Lower lobe of right lung (tissue), 2 donors: ENCODE data around the gene ZNF354B. TPM values are rescaled to one million over a fixed set of nuclear protein-coding genes. Genes with fewer than 3 reads are reported as not detected.
"Not testable (repeated sequence)": the region's sequence is repeated elsewhere in the genome, so short reads cannot be mapped to it uniquely, and the experiment has no call there.

Experiments
- ATAC-seq, 2 donors: fragments of 200-7000 bp; cut with Tn5 transposase; one replicate each; pipeline ENCODE4 v1.9.1; 2020 to 2022; ENCODE audit warnings: mild to moderate bottlenecking in 2 of 2, moderate library complexity in 2 of 2
- DNase-seq: peaks from one replicate; pipeline ENCODE4 v3.0.0-alpha.2; 2020
- H3K27ac ChIP-seq: fragments of 200-600 bp; one replicate; pipeline ENCODE4 v1.8.0; 2022
- H3K27me3 ChIP-seq: fragments of 200-600 bp; one replicate; pipeline ENCODE4 v1.8.0; 2022; ENCODE audit warnings: low read depth
- H3K36me3 ChIP-seq: fragments of 200-600 bp; one replicate; pipeline ENCODE4 v1.8.0; 2022; ENCODE audit warnings: mild to moderate bottlenecking
- H3K4me1 ChIP-seq: fragments of 200-600 bp; one replicate; pipeline ENCODE4 v1.8.0; 2022
- H3K4me3 ChIP-seq: fragments of 200-600 bp; one replicate; pipeline ENCODE4 v1.8.0; 2022; ENCODE audit warnings: mild to moderate bottlenecking
- H3K9me3 ChIP-seq: fragments of 200-600 bp; one replicate; pipeline ENCODE4 v1.8.0; 2022
- intact Hi-C: fragments of 100-400 bp; cut with DNase I; formaldehyde crosslinking; loops from one replicate; pipeline ENCODE4 v1.11.0; 2022
- total RNA-seq: library from RNA; stranded (reverse); fragmentation: NEBNext Ultra II Directional; extraction: Animal tissue kit (Norgen Biotek cat#: 25700); gene quantifications from one replicate; pipeline ENCODE4 v1.2.1, GENCODE V29; 2021
- TF ChIP-seq, protein P1 (sequence below): fragments of 200-600 bp; IDR thresholded peaks from one replicate; pipeline ENCODE4 v1.8.0; 2022; ENCODE audit warnings: antibody characterized with exemption, mild to moderate bottlenecking
- donor health status: DM: no; HTN: yes; CAD: no; lungs with severe emphysema.

ZNF354B gene
- total RNA-seq, 1 donor from 2014 or later = 15.0 TPM

DNA sequence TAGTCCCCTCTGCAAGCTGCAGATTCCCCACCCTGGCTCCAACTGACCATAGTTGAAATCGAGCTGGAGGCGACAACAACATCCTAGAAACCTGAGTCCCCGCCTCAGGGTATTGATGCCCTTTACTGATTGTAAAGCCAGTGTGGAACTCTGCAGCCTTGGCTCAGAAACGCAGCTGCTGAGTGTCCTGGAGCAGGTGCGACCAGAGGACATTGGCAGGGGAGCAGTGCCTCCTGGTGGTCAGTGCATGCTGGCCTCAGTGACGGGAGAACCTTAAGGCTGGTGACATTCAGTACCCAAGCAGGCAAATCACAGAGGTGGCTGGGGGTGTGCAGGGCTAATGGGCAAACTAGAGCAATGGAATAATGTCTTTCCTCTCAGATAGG is 20.4 kb upstream of the ZNF354B start:
- ATAC-seq = peak; percentile 86 to 93
- TF ChIP-seq, protein P1, sequence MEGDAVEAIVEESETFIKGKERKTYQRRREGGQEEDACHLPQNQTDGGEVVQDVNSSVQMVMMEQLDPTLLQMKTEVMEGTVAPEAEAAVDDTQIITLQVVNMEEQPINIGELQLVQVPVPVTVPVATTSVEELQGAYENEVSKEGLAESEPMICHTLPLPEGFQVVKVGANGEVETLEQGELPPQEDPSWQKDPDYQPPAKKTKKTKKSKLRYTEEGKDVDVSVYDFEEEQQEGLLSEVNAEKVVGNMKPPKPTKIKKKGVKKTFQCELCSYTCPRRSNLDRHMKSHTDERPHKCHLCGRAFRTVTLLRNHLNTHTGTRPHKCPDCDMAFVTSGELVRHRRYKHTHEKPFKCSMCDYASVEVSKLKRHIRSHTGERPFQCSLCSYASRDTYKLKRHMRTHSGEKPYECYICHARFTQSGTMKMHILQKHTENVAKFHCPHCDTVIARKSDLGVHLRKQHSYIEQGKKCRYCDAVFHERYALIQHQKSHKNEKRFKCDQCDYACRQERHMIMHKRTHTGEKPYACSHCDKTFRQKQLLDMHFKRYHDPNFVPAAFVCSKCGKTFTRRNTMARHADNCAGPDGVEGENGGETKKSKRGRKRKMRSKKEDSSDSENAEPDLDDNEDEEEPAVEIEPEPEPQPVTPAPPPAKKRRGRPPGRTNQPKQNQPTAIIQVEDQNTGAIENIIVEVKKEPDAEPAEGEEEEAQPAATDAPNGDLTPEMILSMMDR = peak; percentile 65
- H3K27ac ChIP-seq = no peak overlapping the region
- H3K4me3 ChIP-seq = no peak overlapping the region
- no peaks in the 10 kb centered on the region for H3K27me3 ChIP-seq
- intact Hi-C loops = no loop called here
- H3K9me3 ChIP-seq = no peaks in the 10 kb centered on the region
- peak; percentile 77 for DNase-seq
- no peaks in the 10 kb centered on the region for H3K4me1 ChIP-seq
- no peaks in the 10 kb centered on the region for H3K36me3 ChIP-seq

GRCh38 chr5:178840399-178840798 is 19.4 kb upstream of the ZNF354B start:
- H3K27me3 ChIP-seq, ATAC-seq, H3K9me3 ChIP-seq, H3K27ac ChIP-seq, H3K36me3 ChIP-seq, intact Hi-C loops, H3K4me3 ChIP-seq, H3K4me1 ChIP-seq, DNase-seq: not testable (repeated sequence)

DNA sequence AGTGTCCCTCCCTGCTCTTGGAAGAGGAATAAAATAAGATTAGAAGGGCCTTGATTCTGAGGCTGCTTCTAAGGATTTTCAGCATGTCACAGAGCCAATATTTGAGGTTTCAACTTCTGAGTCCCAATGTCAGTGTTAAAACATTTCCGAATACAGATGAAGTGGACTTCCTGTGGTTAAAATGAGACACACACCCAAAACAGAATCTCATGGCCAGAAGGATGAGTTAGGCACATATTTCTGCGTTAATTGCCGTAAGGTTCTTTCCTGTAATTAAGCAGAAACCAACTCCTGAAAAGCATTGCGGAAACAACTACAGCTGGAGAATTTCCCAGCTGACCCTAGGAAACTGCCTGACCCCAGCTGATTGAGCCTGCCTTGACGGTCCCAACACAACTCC is 10.4 kb upstream of the ZNF354B start:
- H3K36me3 ChIP-seq = no peaks in the 10 kb centered on the region
- intact Hi-C loops = no loop called here
- no peak overlapping the region for H3K27ac ChIP-seq
- no peaks in the 10 kb centered on the region for H3K4me1 ChIP-seq
- no peak for DNase-seq
- TF ChIP-seq, protein P1 = no peak
- H3K9me3 ChIP-seq = no peaks in the 10 kb centered on the region
- H3K27me3 ChIP-seq = no peaks in the 10 kb centered on the region
- ATAC-seq = no peak
- no peak overlapping the region for H3K4me3 ChIP-seq

- H3K4me3 ChIP-seq = no peak overlapping the region
- DNase-seq (no peak), ATAC-seq (no peak)
- intact Hi-C loops = no loop called here
- no peaks in the 10 kb centered on the region for H3K4me1 ChIP-seq
- H3K36me3 ChIP-seq = no peaks in the 10 kb centered on the region
- no peaks in the 10 kb centered on the region for H3K27me3 ChIP-seq
- H3K27ac ChIP-seq = no peak overlapping the region
- TF ChIP-seq, protein P1 = no peak
- H3K9me3 ChIP-seq = no peaks in the 10 kb centered on the region
These were observed 7.8 kb upstream of the ZNF354B start for GRCh38 chr5:178851951-178852350.

DNA sequence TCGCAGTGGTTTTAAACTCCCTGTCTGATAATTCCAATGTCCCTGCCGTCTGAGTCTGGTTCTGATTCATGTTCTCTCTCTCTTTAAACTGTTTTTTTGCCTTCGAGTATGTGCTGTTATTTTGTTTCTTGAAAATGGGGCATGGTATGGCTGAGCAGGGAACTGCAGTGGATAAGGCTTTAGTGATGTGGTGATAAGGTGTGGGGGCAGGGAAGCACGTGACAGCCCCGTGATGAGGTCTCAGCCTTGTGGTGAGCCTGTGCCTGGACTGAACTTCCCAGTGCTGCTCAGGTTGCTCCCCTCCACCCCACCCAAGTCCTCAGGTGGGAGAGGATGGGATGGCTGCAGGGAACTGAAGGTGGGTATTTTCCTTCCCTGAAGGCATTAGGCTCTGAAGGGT is 5.5 kb upstream of the ZNF354B start:
- Histone ChIP-seq H3K9me3 (no peaks in the 10 kb centered on the region), H3K27me3 (no peaks in the 10 kb centered on the region), H3K4me3 (no peak overlapping the region), H3K4me1 (peaks cover 2% of the 10 kb centered on the region), H3K36me3 (no peaks in the 10 kb centered on the region), H3K27ac (no peak overlapping the region)
- no peak for ATAC-seq
- TF ChIP-seq, protein P1 = no peak
- DNase-seq = no peak
- intact Hi-C loops = no loop called here

- peak overlapping the region; percentile 90 for H3K4me3 ChIP-seq
- ATAC-seq = peak; percentile 49 to 57
- H3K9me3 ChIP-seq, H3K27me3 ChIP-seq, intact Hi-C loops, H3K27ac ChIP-seq, DNase-seq: not testable (repeated sequence)
- H3K36me3 ChIP-seq = peaks cover 16% of the 10 kb centered on the region
- peaks cover 17% of the 10 kb centered on the region for H3K4me1 ChIP-seq
These were observed 862 bp downstream of the ZNF354B start for GRCh38 chr5:178860615-178861014.

GRCh38 chr5:178861627-178862026 is 1.9 kb downstream of the ZNF354B start:
- no peak for ATAC-seq
- Histone ChIP-seq H3K36me3 (peaks cover 26% of the 10 kb centered on the region), H3K27me3 (no peaks in the 10 kb centered on the region), H3K4me3 (no peak overlapping the region), H3K4me1 (peaks cover 17% of the 10 kb centered on the region), H3K9me3 (no peaks in the 10 kb centered on the region), H3K27ac (no peak overlapping the region)
- DNase-seq = no peak
- TF ChIP-seq, protein P1 = no peak
- intact Hi-C loops = no loop called here
